NCI-H1417 treated with DMSO at 0.1 percent for 48 hours (cell line): ENCODE results near the gene RAP2B.
A peak's percentile ranks its signal among the peaks of the same experiment; 100 is the strongest.

Experiments used
- DNase-seq: peaks from one replicate; lab custom pipeline; 2025; lab: John Stamatoyannopoulos, UW

RAP2B gene

DNA sequence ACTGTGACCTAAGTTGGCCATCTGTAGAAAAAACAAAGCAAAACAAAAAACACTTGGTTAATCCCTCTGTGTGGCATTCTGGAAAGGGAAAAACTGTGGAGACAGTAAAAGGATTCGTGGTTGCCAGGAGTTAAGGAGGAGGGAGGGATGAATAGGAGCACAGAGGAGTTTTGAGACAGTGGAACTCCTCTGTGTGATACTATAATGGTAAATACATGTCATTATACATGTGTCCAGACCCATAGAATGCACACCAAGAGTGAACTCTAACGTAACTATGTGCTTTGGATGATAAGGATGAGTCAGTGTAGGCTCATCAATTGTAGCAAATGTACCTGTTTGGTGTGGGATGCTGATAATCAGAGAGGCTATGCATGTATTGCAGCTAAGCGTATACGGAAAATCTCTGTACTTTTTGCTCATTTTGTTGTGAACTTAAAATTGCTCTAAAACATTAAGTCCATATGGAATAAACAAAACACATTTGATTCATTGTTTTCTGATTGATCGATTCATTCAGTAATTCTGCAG, 33.4 kb downstream of the RAP2B start:
- DNase-seq: no peak

DNA sequence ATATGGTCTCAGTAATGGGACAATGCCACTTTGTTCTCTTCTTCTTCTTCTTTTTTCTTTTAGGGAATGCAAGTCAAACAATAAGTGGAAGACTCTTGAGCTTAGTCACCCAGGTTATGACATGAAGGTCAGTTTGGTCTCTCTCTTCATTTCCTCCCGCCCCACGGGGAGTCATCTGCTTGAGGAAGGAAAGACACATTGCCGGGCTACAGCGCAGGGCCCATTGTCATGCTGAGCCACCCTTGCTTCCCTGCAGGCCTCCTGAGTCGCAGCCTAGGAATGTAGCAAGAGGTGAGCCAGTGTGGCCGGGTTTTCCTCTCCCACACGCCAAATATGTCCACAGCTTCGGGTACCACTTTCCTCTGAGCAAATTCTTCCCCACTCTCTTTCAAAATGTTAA, 47.6 kb downstream of the RAP2B start:
- DNase-seq: no peak

DNA sequence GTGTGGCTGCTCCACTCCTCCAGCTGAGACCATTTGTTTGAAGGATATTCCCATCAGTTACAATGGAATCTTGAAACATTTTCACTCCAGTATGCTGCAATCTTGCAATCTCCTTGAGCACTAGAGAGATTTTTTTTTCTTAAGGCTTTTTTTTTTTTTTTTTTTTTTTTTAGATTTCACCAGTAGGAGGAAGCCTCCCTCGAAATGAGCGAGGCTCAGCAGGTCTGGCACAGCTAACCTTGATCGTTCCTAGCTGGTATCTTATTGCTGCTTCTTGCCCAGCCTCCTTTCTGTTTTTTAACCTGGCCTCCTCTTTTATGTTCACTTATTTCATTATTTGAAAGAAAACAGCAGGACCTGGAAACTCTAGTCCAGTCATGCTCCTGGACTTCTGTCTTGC, 48.1 kb downstream of the RAP2B start:
- no peak for DNase-seq

DNA sequence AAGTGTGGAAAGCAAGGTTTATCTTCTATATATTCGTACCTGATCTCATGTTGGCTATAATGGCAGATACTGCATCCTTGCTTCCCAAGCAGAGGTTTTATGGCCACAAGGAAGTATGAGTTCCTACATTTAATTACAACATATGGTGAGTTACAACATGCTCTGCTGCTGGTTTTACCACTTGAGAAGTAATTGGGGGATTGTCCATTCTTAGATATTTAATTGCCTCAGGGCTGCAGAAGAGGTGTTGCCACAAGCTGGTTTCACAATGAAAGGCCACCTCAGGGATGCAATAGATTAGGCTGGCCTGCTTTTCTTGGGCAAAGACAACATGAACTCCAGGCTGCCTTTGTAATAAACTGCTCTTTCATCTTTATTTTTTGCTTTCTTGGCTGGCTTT, 48.6 kb downstream of the RAP2B start:
- peak; percentile 41 for DNase-seq

DNA sequence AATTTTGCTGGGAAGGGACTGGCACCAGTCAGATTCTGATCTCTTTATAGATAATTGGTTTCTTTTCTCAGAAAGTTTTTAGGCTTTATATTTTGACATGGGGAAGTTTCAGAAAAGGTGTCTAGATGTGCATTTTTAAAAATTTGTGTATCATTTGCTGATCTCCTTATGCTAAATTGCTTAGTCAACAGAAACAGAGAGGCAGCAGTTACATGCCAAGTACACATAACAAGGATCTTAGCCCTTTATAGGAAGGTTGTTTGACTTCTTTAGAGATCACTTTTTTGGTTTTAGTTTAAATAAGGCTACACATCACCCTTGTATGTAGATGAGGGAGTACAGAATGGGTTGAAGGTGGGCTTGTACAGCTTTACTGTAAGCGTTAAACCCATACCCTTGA, 53.5 kb downstream of the RAP2B start:
- no peak for DNase-seq

DNA sequence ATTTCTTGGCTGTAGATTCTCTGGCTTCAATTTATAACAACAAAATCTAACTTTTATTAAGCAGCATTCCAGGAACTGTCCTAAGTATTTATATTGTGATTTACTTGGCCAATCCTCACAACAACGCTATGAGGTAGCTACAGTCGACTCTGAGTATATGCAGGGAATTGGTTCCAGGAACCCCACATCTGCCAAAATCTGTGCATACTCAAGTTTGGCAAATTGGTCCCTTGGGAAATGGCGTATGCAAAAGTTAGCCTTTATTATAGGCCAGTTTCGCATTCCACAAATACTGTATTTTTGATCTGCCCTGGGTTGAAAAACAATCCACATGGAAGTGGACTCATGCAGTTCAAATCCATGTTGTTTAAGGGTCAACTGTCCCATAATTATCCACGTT, 53.9 kb downstream of the RAP2B start:
- no peak for DNase-seq

DNA sequence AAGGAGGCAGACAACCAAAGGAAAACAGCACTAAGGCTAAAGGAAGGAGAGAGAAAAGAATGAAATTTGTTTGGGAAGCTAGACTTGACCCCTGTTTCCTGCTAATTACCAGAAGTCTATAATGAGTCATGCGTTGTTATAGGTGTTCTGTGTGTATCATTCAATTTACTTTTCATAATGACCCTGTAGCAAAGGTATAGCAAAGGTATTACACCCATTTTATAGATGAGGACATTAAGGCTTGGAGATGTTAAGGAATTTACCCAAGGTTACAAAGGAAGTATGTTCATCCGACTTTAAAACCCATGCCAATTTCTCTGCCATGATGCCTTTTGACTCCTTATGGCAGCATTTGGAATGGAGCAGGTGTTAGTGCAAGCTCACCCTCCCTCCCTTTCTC, 54.9 kb downstream of the RAP2B start:
- no peak for DNase-seq

DNA sequence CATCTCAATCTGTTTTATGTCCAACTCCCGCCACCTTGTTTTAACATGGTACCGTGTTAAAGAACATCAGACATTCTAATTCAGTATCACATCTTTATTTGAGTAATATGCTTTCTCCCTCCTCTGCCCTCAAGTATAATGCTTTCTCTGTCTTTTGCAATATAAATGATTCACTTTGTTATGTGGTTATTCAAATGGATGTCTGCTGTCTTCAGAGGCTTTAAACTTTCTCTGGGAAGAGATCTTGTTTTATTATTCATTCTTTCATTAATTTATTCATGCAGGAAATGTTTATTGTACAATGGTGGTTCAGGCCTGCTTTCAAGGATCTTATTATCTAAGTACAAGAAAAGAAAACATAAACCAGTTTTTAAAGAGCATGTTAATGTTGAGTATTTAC, 57.1 kb downstream of the RAP2B start:
- no peak for DNase-seq
